Esophagus squamous epithelium (tissue), 5 donors: ENCODE data around the gene PRKAR1B. TPM values are rescaled to one million over a fixed set of nuclear protein-coding genes. Genes with fewer than 3 reads are reported as not detected.
A peak's percentile ranks its signal among the peaks of the same experiment; 100 is the strongest.

Source experiments
- DNase-seq: peaks from one replicate; lab custom pipeline; 2025; lab: John Stamatoyannopoulos, UW
- H3K27ac ChIP-seq, 4 donors: fragments of 200-600 bp; sonication (generic); one replicate each; pipeline ENCODE4 v1.5.1; 2016 to 2019; ENCODE audit warnings: mild to moderate bottlenecking in 1 of 4
- H3K27me3 ChIP-seq, 4 donors: fragments of 200-600 bp; sonication (generic); 1 replicate in 3 of 4; 2 replicates in 1 of 4; pipeline versions ENCODE4 v1.5.1 to v1.6.0; 2017 to 2021; ENCODE audit warnings: antibody characterized with exemption in 1 of 4
- H3K36me3 ChIP-seq, 3 donors: fragments of 200-600 bp; sonication (generic); one replicate each; pipeline ENCODE4 v1.5.1; 2016 to 2019
- H3K4me1 ChIP-seq, 3 donors: fragments of 200-600 bp; sonication (generic); one replicate each; pipeline ENCODE4 v1.5.1; 2017 to 2019
- H3K4me3 ChIP-seq, 4 donors: fragments of 200-600 bp; sonication (generic); 1 replicate in 3 of 4; 2 replicates in 1 of 4; pipeline ENCODE4 v1.5.1; 2016 to 2019; ENCODE audit warnings: mild to moderate bottlenecking in 2 of 4, moderate library complexity in 1 of 4
- H3K9me3 ChIP-seq, 3 donors: fragments of 200-600 bp; sonication (generic); one replicate each; pipeline ENCODE4 v1.5.1; 2016 to 2019
- CTCF ChIP-seq, 6 experiments: fragments of 450-650 bp in 4 of 6; fragments of 200-600 bp in 2 of 6; sonication (generic) in 2 of 6; IDR thresholded peaks; one replicate each; pipeline ENCODE4 v1.5.1; 2016 to 2019; ENCODE audit warnings: antibody characterized with exemption in 6 of 6, mild to moderate bottlenecking in 4 of 6, moderate library complexity in 4 of 6
- POLR2A ChIP-seq, 4 donors: fragments of 450-650 bp; IDR thresholded peaks; one replicate each; pipeline ENCODE4 v1.6.1; 2017; ENCODE audit warnings: antibody characterized with exemption in 4 of 4, mild to moderate bottlenecking in 4 of 4, moderate library complexity in 3 of 4
- WGBS, 2 donors: methylation state at CpG; one replicate each; pipeline ENCODE4 v1.1.5; 2018; 5-methylcytosine and 5-hydroxymethylcytosine counted together
- intact Hi-C: fragments of 100-400 bp; cut with DNase I; formaldehyde crosslinking; loops from one replicate; pipeline ENCODE4 v1.15.0; 2022
- total RNA-seq, 4 donors: library from RNA; depleted of rRNA; stranded (reverse); fragments of >200 nt; gene quantifications; one replicate each; pipeline ENCODE4 v1.1.0, GENCODE V29; 2016
- donor health status: DM: yes; HTN: yes; CAD: no.

Gene PRKAR1B
- total RNA-seq, 4 donors from 2014 or later, result 10.2 to 13.1 (median 12.5) TPM

DNA sequence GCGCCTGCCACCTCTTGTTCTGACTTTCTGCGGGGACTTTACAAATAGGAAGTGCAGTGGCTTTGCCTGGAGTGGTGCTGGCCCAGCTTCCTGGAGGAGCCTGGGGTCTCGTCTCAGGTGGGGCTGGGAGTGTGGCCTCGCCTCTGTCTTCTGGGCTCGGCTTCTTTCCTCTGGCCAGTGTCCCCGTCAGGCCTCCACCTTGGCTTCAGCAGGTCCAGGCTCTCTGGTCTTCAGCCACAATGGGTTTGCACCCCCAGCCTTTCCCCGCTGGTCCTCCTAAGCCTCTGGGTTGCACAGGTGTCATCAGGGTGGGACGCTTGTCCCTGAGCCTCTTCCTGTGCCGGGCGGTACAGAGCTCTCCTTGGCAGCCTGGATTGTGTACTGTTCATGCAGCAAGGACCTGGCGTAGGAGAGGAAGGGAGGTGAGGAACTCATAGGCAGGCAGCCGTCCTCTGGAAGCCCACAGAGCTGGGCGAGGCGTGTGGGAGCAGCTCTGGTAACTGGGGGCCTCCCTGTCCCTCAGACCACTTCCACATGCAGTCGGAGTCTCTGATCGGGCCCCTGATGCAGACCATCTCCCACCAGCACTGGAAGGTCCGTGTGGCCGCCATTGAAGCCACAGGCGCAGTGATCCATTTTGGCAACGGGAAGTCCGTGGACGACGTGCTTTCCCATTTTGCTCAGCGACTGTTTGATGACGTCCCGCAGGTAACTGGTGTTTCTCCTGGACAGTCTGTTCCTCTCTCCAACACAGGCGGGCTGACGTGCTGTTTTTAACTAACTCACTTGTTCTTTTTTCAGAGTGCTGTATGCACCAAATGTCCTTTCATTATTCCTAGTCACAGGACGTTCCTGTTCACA, 2.3 kb upstream of the PRKAR1B start:
- Histone ChIP-seq H3K4me1 (peaks cover 15 to 44% (median 17%) of the 10 kb centered on the region in 3 donors), H3K27ac (no peak overlapping the region), H3K4me3 (no peak overlapping the region), H3K27me3 (no peaks in the 10 kb centered on the region), H3K36me3 (peaks cover 0 to 49% (median 6%) of the 10 kb centered on the region in 3 donors), H3K9me3 (peaks cover 0 to 4% (median 3%) of the 10 kb centered on the region in 3 donors)
- TF ChIP-seq POLR2A (IDR thresholded peaks at IDR 0.05), result no peak
- TF ChIP-seq CTCF (IDR thresholded peaks at IDR 0.05), result no peak
- intact Hi-C loops, result no loop called here
- no peak for DNase-seq
- WGBS, 2 donors, result 89 to 92% methylated on average over 16 to 17 of the region's 29 CpGs

DNA sequence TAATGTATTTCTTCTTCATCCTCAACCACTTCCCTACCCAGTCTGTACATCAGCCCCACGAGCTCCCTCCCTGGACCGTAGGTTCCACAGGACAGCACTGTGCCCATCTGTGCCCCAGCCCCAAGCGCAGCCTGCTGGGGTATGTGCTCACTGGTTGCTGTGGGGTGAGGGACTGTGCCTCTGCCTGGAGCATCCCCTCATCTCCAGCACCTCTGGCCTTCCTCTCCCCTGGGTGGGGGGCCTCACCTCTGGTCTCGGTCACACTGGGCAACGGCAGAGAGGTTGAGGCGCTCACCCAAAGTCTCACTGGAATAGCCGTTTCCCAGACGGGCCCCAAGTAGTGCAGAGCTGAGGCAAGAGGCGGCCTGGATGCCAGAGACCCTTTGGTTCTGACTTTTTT, 1.5 kb upstream of the PRKAR1B start:
- peaks cover 15 to 44% (median 17%) of the 10 kb centered on the region in 3 donors for H3K4me1 ChIP-seq
- no peak for TF ChIP-seq POLR2A (IDR thresholded peaks at IDR 0.05)
- no peak for TF ChIP-seq CTCF (IDR thresholded peaks at IDR 0.05)
- no peak for DNase-seq

DNA sequence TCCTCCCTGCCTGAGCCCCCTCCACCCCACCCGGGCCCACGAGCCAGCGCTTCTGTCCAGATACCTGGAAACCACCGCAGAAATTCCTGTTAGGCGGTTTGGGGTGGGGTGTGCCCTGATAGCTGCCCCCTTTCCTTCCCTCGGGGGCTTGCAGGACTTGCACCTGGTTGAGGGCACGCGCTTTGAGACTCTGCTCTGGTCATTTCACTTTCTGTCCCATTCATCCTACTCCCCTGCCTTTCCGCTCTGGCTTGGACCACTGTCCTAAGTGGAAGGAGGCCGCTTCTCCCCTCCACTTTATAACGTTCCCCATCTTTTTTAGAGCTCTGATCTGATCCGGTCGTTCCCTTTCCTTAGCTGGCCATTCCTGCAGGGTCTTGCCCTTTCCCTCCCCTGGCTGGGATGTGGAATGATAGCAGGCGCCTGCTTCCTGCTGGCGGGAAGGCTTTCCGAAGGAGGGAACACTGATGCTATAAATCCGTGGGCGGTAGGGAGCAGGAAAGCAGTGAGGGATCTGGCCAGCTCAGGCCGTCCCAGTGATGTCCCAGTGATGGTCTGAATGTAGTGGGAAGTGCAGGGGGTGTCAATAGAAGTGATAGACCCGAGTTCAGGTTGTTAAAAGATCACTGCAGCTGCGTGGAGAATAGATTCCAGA, 852 bp upstream of the PRKAR1B start:
- TF ChIP-seq POLR2A (IDR thresholded peaks at IDR 0.05), result no peak
- no peak for TF ChIP-seq CTCF (IDR thresholded peaks at IDR 0.05)
- peaks cover 15 to 43% (median 17%) of the 10 kb centered on the region in 3 donors for H3K4me1 ChIP-seq
- H3K4me3 ChIP-seq, result peak overlapping the region; percentile 74 to 98 (median 96)
- DNase-seq, result no peak
- no peaks in the 10 kb centered on the region for H3K27me3 ChIP-seq
- 25% methylated on average over 15 to 20 of the region's 21 CpGs for WGBS, 2 donors
- intact Hi-C loops, result no loop called here
- H3K9me3 ChIP-seq, result peaks cover 0 to 1% (median 0%) of the 10 kb centered on the region in 3 donors
- H3K36me3 ChIP-seq, result peaks cover 0 to 37% (median 6%) of the 10 kb centered on the region in 3 donors
- peak overlapping the region in 2 of 4 donors; percentile 84 to 85 for H3K27ac ChIP-seq

More for the DNA sequence above, 1.5 kb upstream of the PRKAR1B start:
- intact Hi-C loops, result no loop called here
- 88 to 94% methylated on average over 7 to 9 of the region's 9 CpGs for WGBS, 2 donors
- Histone ChIP-seq H3K36me3 (peaks cover 0 to 41% (median 6%) of the 10 kb centered on the region in 3 donors), H3K27ac (no peak overlapping the region), H3K27me3 (no peaks in the 10 kb centered on the region), H3K9me3 (no peaks in the 10 kb centered on the region), H3K4me3 (peak overlapping the region in 1 of 4 donors; percentile 98)

DNA sequence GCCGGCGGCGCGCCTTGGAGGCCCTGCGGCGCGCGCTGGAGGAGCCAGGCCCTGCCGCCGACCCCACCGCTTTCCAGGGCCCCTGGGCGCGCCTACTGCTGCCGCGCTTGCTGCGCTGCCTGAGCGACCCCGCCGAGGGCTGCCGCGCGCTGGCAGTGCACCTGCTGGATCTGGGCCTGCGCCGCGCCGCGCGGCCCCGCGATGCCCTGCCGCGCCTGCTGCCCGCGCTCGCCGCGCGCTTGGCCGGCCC, 302 bp downstream of the PRKAR1B start:
- WGBS, 2 donors, result no CpG with 5 or more reads among the region's 39 CpGs
- peaks cover 15 to 32% (median 17%) of the 10 kb centered on the region in 3 donors for H3K4me1 ChIP-seq
- peaks cover 0 to 9% (median 0%) of the 10 kb centered on the region in 3 donors for H3K9me3 ChIP-seq
- no peaks in the 10 kb centered on the region for H3K27me3 ChIP-seq
- intact Hi-C loops, result no loop called here
- peak overlapping the region; percentile 69 to 85 (median 82) for H3K27ac ChIP-seq
- no peak for DNase-seq
- peak overlapping the region; percentile 74 to 98 (median 96) for H3K4me3 ChIP-seq
- peaks cover 0 to 40% (median 6%) of the 10 kb centered on the region in 3 donors for H3K36me3 ChIP-seq
- TF ChIP-seq POLR2A (IDR thresholded peaks at IDR 0.05), result no peak
- no peak for TF ChIP-seq CTCF (IDR thresholded peaks at IDR 0.05)
